Ovary (tissue), 9 donors: ENCODE results near the gene UBA5. TPM values are rescaled to one million over a fixed set of nuclear protein-coding genes. Genes with fewer than 3 reads are reported as not detected.
"Not testable (repeated sequence)": the region's sequence is repeated elsewhere in the genome, so short reads cannot be mapped to it uniquely, and the experiment has no call there.

ENCODE experiments used
- DNase-seq, 5 donors: peaks; one replicate each; pipeline ENCODE4 v3.0.0-alpha.2; 2019 to 2020
- H3K27ac ChIP-seq, 2 donors: fragments of 200-600 bp; one replicate each; pipeline versions ENCODE4 v1.5.1 to v1.8.0; 2019 to 2022
- H3K27me3 ChIP-seq: fragments of 200-600 bp; one replicate; pipeline ENCODE4 v1.8.0; 2022
- H3K36me3 ChIP-seq: fragments of 200-600 bp; sonication (generic); one replicate; pipeline ENCODE4 v1.5.1; 2019
- H3K4me1 ChIP-seq: one replicate; pipeline ENCODE4 v1.8.1; 2013; ENCODE audit warnings: mild to moderate bottlenecking, moderate library complexity; ENCODE audit not compliant: insufficient read depth
- H3K4me3 ChIP-seq: fragments of 200-600 bp; sonication (generic); one replicate; pipeline ENCODE4 v1.5.1; 2017
- H3K9me3 ChIP-seq, 2 donors: fragments of 200-600 bp in 1 of 2; sonication (generic) in 1 of 2; one replicate each; pipeline versions ENCODE4 v1.5.1 to v1.8.1; 2013 to 2019; ENCODE audit warnings: mild to moderate bottlenecking in 1 of 2, moderate library complexity in 1 of 2
- EP300 ChIP-seq: sonication (generic); formaldehyde crosslinking; IDR thresholded peaks from one replicate; pipeline ENCODE4 v1.6.1; 2017; ENCODE audit warnings: antibody characterized with exemption
- POLR2A ChIP-seq: fragments of 450-650 bp; IDR thresholded peaks from one replicate; pipeline ENCODE4 v1.6.1; 2017; ENCODE audit warnings: antibody characterized with exemption, mild to moderate bottlenecking, moderate library complexity
- WGBS, 3 donors: extraction: QIAGEN DNeasy Blood & Tissue Kit in 1 of 3; methylation state at CpG; one replicate each; pipeline versions ENCODE4 v1.1.5 to v1.1.7; 2013 to 2017; 5-methylcytosine and 5-hydroxymethylcytosine counted together
- intact Hi-C, 4 donors: fragments of 100-400 bp; cut with DNase I; formaldehyde crosslinking; loops; one replicate each; pipeline versions ENCODE4 v1.11.0 to v1.15.1; 2022 to 2023
- polyA plus RNA-seq, 2 donors: library from polyadenylated mRNA; stranded (reverse); fragments of 200-250 nt in 1 of 2; fragments of 350-450 nt in 1 of 2; fragmentation: Illumina TruSeq in 1 of 2; extraction: RNeasy Lipid Tissue Mini Kit (QIAGEN cat#74804) in 1 of 2; gene quantifications; one replicate each; pipeline ENCODE4 v1.2.3, GENCODE V29; 2013 to 2014
- total RNA-seq, 7 donors: library from RNA; depleted of rRNA in 2 of 7; stranded (reverse); fragments of >200 nt in 2 of 7; fragmentation: NEBNext Ultra II Directional in 3 of 7; extraction: Animal tissue kit (Norgen Biotek cat#: 25700) in 3 of 7; gene quantifications; one replicate each; pipeline versions ENCODE4 v1.1.0 to v1.2.4, GENCODE V29; 2016 to 2023
- TF ChIP-seq, protein P1 (sequence below), 3 donors: fragments of 450-650 bp in 2 of 3; fragments of 200-600 bp in 1 of 3; IDR thresholded peaks; one replicate each; pipeline versions ENCODE4 v1.5.1 to v1.8.0; 2016 to 2022; ENCODE audit warnings: antibody characterized with exemption in 3 of 3, mild to moderate bottlenecking in 1 of 3
- donor health status: DM: no; HTN: no; CAD: no; lungs with moderate emphysema.
- donor health status: DM: no; HTN: no; CAD: no.
- donor health status: Bipolar disorder and iron deficiency.
- donor health status: DM: yes; HTN: yes; CAD: no.
- donor health status: DM: no; HTN: no; CAD: no.
- donor health status: DM: yes; HTN: yes; CAD: no.

Gene UBA5
- total and polyA plus RNA-seq, 9 donors: 15.6 to 40.6 (median 29.1) TPM

DNA sequence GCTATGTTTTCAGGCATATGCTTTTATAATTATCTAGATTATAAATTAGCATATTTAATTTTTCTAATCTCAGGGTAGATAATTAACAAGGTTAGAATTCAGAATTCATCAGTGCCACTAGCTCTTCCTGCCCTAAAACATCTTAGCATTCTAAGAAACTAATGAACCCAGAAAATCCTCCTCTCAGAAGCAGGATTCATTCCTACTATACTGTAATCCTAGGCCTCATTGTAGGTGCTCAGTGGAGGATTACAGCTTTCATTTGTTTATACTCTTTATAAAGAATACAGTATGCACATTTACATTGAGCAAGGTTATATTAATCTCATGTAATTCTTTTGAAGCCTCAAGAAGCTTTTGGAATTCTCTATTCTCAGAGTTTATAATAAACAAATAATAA lies 21.4 kb upstream of the UBA5 start:
- Histone ChIP-seq H3K27ac (no peak overlapping the region), H3K27me3 (no peaks in the 10 kb centered on the region), H3K36me3 (no peaks in the 10 kb centered on the region), H3K4me3 (no peak overlapping the region), H3K4me1 (no peaks in the 10 kb centered on the region), H3K9me3 (no peaks in the 10 kb centered on the region)
- DNase-seq: no peak
- TF ChIP-seq POLR2A (no peak), EP300 (no peak)
- TF ChIP-seq, protein P1, sequence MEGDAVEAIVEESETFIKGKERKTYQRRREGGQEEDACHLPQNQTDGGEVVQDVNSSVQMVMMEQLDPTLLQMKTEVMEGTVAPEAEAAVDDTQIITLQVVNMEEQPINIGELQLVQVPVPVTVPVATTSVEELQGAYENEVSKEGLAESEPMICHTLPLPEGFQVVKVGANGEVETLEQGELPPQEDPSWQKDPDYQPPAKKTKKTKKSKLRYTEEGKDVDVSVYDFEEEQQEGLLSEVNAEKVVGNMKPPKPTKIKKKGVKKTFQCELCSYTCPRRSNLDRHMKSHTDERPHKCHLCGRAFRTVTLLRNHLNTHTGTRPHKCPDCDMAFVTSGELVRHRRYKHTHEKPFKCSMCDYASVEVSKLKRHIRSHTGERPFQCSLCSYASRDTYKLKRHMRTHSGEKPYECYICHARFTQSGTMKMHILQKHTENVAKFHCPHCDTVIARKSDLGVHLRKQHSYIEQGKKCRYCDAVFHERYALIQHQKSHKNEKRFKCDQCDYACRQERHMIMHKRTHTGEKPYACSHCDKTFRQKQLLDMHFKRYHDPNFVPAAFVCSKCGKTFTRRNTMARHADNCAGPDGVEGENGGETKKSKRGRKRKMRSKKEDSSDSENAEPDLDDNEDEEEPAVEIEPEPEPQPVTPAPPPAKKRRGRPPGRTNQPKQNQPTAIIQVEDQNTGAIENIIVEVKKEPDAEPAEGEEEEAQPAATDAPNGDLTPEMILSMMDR (IDR thresholded peaks at IDR 0.05): no peak
- intact Hi-C loops: no loop called here

DNA sequence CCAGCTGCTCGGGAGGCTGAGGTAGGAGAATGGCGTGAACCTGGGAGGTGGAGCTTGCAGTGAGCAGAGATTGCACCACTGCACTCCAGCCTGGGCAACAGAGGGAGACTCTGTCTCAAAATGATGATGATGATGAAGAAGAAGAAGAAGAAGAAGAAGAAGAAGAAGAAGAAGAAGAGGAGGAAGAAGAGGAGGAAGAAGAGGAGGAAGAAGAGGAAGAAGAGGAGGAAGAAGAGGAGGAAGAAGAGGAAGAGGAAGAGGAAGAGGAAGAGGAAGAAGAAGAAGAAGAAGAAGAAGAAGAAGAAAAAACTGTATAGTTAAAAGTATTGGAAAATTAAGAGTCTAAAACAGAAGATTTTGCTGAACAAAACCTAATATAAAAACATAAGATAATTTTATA lies 18.7 kb upstream of the UBA5 start:
- intact Hi-C loops: loop anchor here (2.0 to 10.0 kb wide), 4 partner anchors 104 to 387 kb away; no protein-coding TSS in a partner anchor
- not testable (repeated sequence) for H3K27ac ChIP-seq, DNase-seq, H3K27me3 ChIP-seq, H3K36me3 ChIP-seq, H3K4me1 ChIP-seq, H3K9me3 ChIP-seq, H3K4me3 ChIP-seq
- 93 to 95% (median 94%) methylated on average over 2 of the region's 2 CpGs for WGBS, 3 donors

DNA sequence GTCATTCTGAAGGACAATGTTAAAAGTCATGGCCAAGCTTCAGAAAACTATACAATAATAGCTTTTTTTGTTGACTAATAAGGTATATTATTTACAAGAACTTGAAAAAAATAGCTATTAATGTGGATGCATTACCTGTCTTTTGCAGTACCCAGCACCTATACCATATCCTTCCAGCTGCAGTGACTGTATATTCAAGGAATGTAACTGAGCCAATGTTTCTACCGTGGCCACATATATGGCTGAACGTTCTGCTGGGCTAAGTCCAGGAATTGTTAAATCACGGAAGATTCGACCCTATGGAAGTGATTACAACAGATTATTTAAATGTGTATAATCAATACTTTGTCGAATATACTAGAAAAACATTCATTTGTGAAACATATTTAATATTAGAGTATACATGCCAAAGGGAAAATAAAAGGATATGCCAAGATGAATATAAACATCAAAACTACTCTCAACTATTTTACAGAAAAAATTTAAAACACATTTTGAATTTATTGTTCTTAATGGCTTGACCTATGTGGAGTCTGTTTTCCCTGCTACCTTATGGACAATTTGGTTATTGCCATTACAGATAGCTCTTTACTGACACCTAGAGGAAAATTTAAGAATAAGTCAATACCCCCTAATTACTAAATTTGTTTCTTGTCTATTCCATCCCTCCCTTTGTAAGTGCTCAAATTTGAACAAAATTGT lies 18.1 kb upstream of the UBA5 start:
- Histone ChIP-seq H3K27ac (no peak overlapping the region), H3K27me3 (no peaks in the 10 kb centered on the region), H3K9me3 (no peaks in the 10 kb centered on the region), H3K4me1 (no peaks in the 10 kb centered on the region), H3K36me3 (no peaks in the 10 kb centered on the region), H3K4me3 (no peak overlapping the region)
- no peak for DNase-seq
- no peak for TF ChIP-seq EP300
- TF ChIP-seq, protein P1 (IDR thresholded peaks at IDR 0.05): peak; percentile 61 to 82 (median 67)
- 68 to 70% (median 69%) methylated on average over 5 of the region's 5 CpGs for WGBS, 3 donors
- intact Hi-C loops: loop anchor here (2.0 to 10.0 kb wide), 5 partner anchors 105 to 387 kb away; no protein-coding TSS in a partner anchor

DNA sequence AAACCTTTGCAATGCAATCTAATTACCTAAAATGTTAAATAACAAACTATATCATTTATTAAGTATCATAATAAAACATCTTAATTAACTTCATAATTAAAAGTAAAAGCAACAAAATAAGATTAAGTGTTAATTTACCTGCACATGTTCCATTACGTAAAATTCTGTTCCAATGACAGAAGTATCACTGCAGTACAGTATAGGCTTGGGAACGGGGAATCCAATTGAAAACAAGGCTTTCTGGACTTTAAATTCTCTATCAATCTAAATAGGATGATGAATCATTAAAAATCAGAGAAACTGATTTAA lies 17.6 kb upstream of the UBA5 start:
- no peak for TF ChIP-seq POLR2A
- TF ChIP-seq, protein P1 (IDR thresholded peaks at IDR 0.05): no peak
- TF ChIP-seq EP300: no peak
- Histone ChIP-seq H3K4me3 (no peak overlapping the region), H3K9me3 (no peaks in the 10 kb centered on the region), H3K27ac (no peak overlapping the region), H3K36me3 (no peaks in the 10 kb centered on the region), H3K4me1 (no peaks in the 10 kb centered on the region), H3K27me3 (no peaks in the 10 kb centered on the region)
- DNase-seq: no peak
- intact Hi-C loops: loop anchor here in 3 of 4 donors (2.0 to 10.0 kb wide), 4 partner anchors 105 to 388 kb away; no protein-coding TSS in a partner anchor
- 66 to 67% (median 67%) methylated on average over 2 of the region's 2 CpGs for WGBS, 3 donors

DNA sequence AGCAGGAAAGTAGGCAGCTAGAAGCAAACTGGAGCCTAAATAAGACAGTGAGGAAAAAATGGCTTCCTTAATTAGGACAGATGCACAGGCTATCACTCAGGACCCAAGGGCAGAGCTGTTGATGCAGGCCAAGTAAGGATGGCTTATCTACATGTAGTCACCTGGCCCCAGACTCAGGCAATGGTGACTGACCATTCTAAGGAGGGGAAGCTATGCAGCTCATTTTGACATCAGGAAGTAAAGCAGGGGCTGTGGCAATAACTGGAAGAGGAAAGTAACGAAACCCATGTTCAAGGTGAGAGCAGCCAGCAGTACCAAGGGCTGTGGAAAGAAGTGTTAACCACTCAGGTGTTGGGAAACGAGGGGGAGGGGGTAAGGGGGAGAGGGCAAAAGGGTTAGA lies 16.8 kb upstream of the UBA5 start:
- intact Hi-C loops: loop anchor here in 3 of 4 donors (2.0 to 10.0 kb wide), 4 partner anchors 106 to 389 kb away; no protein-coding TSS in a partner anchor
- Histone ChIP-seq H3K4me3 (no peak overlapping the region), H3K27me3 (no peaks in the 10 kb centered on the region), H3K36me3 (no peaks in the 10 kb centered on the region), H3K27ac (no peak overlapping the region), H3K4me1 (no peaks in the 10 kb centered on the region), H3K9me3 (no peaks in the 10 kb centered on the region)
- 72 to 81% (median 74%) methylated on average over 2 of the region's 2 CpGs for WGBS, 3 donors
- DNase-seq: no peak
- TF ChIP-seq, protein P1 (IDR thresholded peaks at IDR 0.05): no peak
- TF ChIP-seq EP300: no peak
- no peak for TF ChIP-seq POLR2A
